A549 (cell line): Measurements from ENCODE around the gene PLD4. TPM values are rescaled to one million over a fixed set of nuclear protein-coding genes. Genes with fewer than 3 reads are reported as not detected.

Experiments used
- ATAC-seq, 2 experiments: fragments of 200-7000 bp in 1 of 2; fragments of >200 bp in 1 of 2; cut with Nextera tagmentation in 1 of 2; cut with Tn5 transposase in 1 of 2; 3 replicates each; pipeline versions ENCODE4 v1.8.0 to v1.9.1; 2018 to 2020; ENCODE audit warnings: mild to moderate bottlenecking in 1 of 2, moderate library complexity in 1 of 2
- CTCF ChIA-PET: fragments of 300-600 bp; sonication (Branson Sonifier 250); formaldehyde crosslinking; extraction: SDS; loops from one replicate; lab custom pipeline; 2021; ENCODE audit warnings: antibody characterized with exemption, inconsistent platforms; lab: Yijun Ruan, JAX
- POLR2A ChIA-PET: fragments of 350-600 bp; formaldehyde crosslinking; extraction: SDS; loops from one replicate; lab custom pipeline; 2021; ENCODE audit warnings: antibody characterized with exemption, inconsistent platforms; lab: Yijun Ruan, JAX
- DNase-seq, 2 experiments: peaks; one replicate each; pipeline versions ENCODE4 v3.0.0 to v3.0.0-alpha.2; 2011 to 2016; ENCODE audit warnings: low read depth in 1 of 2, low spot score in 1 of 2
- FAIRE-seq: peaks from 2 replicates; lab custom pipeline; 2011; peaks lifted over from hg19 to GRCh38; lab: Jason Lieb, UNC
- H3K27ac ChIP-seq, 2 experiments: fragments of >200 bp; sonication (Bioruptor Twin); formaldehyde crosslinking; 3 replicates each; pipeline ENCODE4 v1.5.1; 2016 to 2017
- H3K4me1 ChIP-seq: fragments of >200 bp; sonication (Bioruptor Twin); formaldehyde crosslinking; 3 replicates; pipeline ENCODE4 v1.6.1; 2016
- H3K4me2 ChIP-seq: fragments of >200 bp; sonication (Bioruptor Twin); formaldehyde crosslinking; 3 replicates; pipeline ENCODE4 v1.6.1; 2016
- H3K4me3 ChIP-seq: fragments of >200 bp; sonication (Bioruptor Twin); formaldehyde crosslinking; 3 replicates; pipeline ENCODE4 v1.5.1; 2016
- H3K9me3 ChIP-seq: fragments of >200 bp; sonication (Bioruptor Twin); formaldehyde crosslinking; 3 replicates; pipeline ENCODE4 v1.6.1; 2016
- CEBPB ChIP-seq, 2 experiments: fragments of >200 bp in 1 of 2; sonication (Bioruptor Twin) in 1 of 2; formaldehyde crosslinking in 1 of 2; IDR thresholded peaks; 2 replicates each; pipeline ENCODE4 v1.6.1; 2012 to 2016
- EHF ChIP-seq: fragments of 250-450 bp; sonication (Bioruptor Pico); IDR thresholded peaks from 2 replicates; pipeline ENCODE4 v1.5.0; 2020; ENCODE audit warnings: mild to moderate bottlenecking
- EP300 ChIP-seq, 2 experiments: fragments of >200 bp; sonication (Bioruptor Twin); formaldehyde crosslinking; IDR thresholded peaks; 2 replicates in 1 of 2; 3 replicates in 1 of 2; pipeline ENCODE4 v1.6.1; 2016 to 2017
- ESRRA ChIP-seq: fragments of 150-350 bp; IDR thresholded peaks from 2 replicates; pipeline ENCODE4 v1.6.1; 2014; ENCODE audit warnings: mild to moderate bottlenecking, low read length, borderline replicate concordance
- FOSL2 ChIP-seq, 2 experiments: fragments of 450-650 bp in 1 of 2; fragments of >200 bp in 1 of 2; sonication (Bioruptor Twin) in 1 of 2; formaldehyde crosslinking; IDR thresholded peaks; 2 replicates each; pipeline versions ENCODE4 v1.5.0 to v1.6.1; 2016 to 2020; ENCODE audit warnings: mild to moderate bottlenecking in 1 of 2, moderate library complexity in 1 of 2
- GATA3 ChIP-seq: IDR thresholded peaks from 2 replicates; pipeline ENCODE4 v1.6.1; 2012; ENCODE audit warnings: borderline replicate concordance
- HDAC2 ChIP-seq: fragments of 200-600 bp; sonication (generic); IDR thresholded peaks from 2 replicates; pipeline ENCODE4 v1.6.1; 2016
- HEYL ChIP-seq: fragments of 250-450 bp; sonication (Bioruptor Pico); IDR thresholded peaks from 2 replicates; pipeline ENCODE4 v1.8.0; 2021; ENCODE audit warnings: mild to moderate bottlenecking, moderate library complexity
- HOXB5 ChIP-seq: fragments of 250-450 bp; sonication (Bioruptor Pico); IDR thresholded peaks from 2 replicates; pipeline ENCODE4 v1.5.0; 2020; ENCODE audit warnings: mild to moderate bottlenecking, moderate library complexity
- JUN ChIP-seq, 2 experiments: fragments of >200 bp; sonication (Bioruptor Twin); formaldehyde crosslinking; IDR thresholded peaks; 2 replicates in 1 of 2; 3 replicates in 1 of 2; pipeline ENCODE4 v1.6.1; 2016 to 2017
- JUNB ChIP-seq: fragments of >200 bp; sonication (Bioruptor Twin); formaldehyde crosslinking; IDR thresholded peaks from 2 replicates; pipeline ENCODE4 v1.6.1; 2016
- MYC ChIP-seq: IDR thresholded peaks from 2 replicates; pipeline ENCODE4 v1.6.1; 2012; ENCODE audit warnings: mild to moderate bottlenecking, inconsistent platforms, low read length, improper control_type of control experiment, borderline replicate concordance
- NR3C1 ChIP-seq: fragments of >200 bp; sonication (Bioruptor Twin); formaldehyde crosslinking; IDR thresholded peaks from 3 replicates; pipeline ENCODE4 v1.6.1; 2017
- POLR2A ChIP-seq: IDR thresholded peaks from 2 replicates; pipeline ENCODE4 v1.6.1; 2012; ENCODE audit warnings: mild to moderate bottlenecking, low read length
- POLR2AphosphoS2 ChIP-seq: conservative IDR thresholded peaks from 2 replicates; pipeline ENCODE4 v1.6.1; 2012; ENCODE audit warnings: low read length, improper control_type of control experiment, inconsistent platforms
- RCOR1 ChIP-seq: fragments of 150-350 bp; IDR thresholded peaks from 2 replicates; pipeline ENCODE4 v1.6.1; 2014; ENCODE audit warnings: antibody characterized with exemption, low read length, low read depth
- ZFP36 ChIP-seq: fragments of 450-650 bp; IDR thresholded peaks from 2 replicates; pipeline ENCODE4 v1.6.1; 2014; ENCODE audit warnings: borderline replicate concordance; ENCODE audit not compliant: partially characterized antibody
- ZNF302 ChIP-seq: fragments of 250-450 bp; sonication (Bioruptor Pico); IDR thresholded peaks from 2 replicates; pipeline ENCODE4 v1.9.0; 2021; ENCODE audit warnings: inconsistent platforms, mild to moderate bottlenecking, moderate library complexity
- WGBS: methylation state at CpG from one replicate; pipeline ENCODE4 v1.1.6; 2017; ENCODE audit errors: missing lambda C conversion rate; 5-methylcytosine and 5-hydroxymethylcytosine counted together
- polyA plus RNA-seq, 4 experiments: library from polyadenylated mRNA; depleted of rRNA in 3 of 4; stranded (reverse); fragments of >200 nt; fragmentation: RNase III in 1 of 4; extraction: RNeasy Plus Mini Kit Qiagen cat#74134 plus additional on column Dnase treatment in 1 of 4; gene quantifications; 2 replicates in 3 of 4; 3 replicates in 1 of 4; pipeline ENCODE4 v1.2.3, GENCODE V29; 2011 to 2017
- TF ChIP-seq, protein P1 (sequence below): fragments of >200 bp; sonication (Bioruptor Twin); formaldehyde crosslinking; IDR thresholded peaks from 3 replicates; pipeline ENCODE4 v1.6.1; 2016
- TF ChIP-seq, protein P2 (sequence below): IDR thresholded peaks from 2 replicates; pipeline ENCODE4 v1.6.1; 2012
- TF ChIP-seq, protein P3 (sequence below): fragments of 450-650 bp; IDR thresholded peaks from 2 replicates; pipeline ENCODE4 v1.6.1; 2014; ENCODE audit warnings: antibody characterized with exemption

Gene PLD4
- polyA plus RNA-seq, 2 of the 4 experiments (the other 2 are of a cell fraction), result 0.01 TPM

DNA sequence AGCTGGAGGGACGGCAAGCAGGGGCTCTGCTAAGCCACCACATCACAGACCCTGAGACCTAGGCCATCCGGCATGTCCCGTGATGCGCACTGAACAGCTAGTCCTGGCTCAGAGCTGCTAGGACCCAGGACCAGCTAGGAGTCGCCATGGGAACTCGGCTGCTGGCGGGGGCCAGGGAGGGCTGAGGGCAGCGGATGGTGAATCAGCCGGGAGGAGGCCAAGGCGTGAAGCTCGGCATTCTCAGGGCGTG lies 48.4 kb downstream of the PLD4 start (continued):
- TF ChIP-seq ZNF302 (CRISPR knock-in tag) (no peak), GATA3 (0 out of 2 replicates have a peak, but pooled peaks have one; percentile 74)
- TF ChIP-seq, protein P1, sequence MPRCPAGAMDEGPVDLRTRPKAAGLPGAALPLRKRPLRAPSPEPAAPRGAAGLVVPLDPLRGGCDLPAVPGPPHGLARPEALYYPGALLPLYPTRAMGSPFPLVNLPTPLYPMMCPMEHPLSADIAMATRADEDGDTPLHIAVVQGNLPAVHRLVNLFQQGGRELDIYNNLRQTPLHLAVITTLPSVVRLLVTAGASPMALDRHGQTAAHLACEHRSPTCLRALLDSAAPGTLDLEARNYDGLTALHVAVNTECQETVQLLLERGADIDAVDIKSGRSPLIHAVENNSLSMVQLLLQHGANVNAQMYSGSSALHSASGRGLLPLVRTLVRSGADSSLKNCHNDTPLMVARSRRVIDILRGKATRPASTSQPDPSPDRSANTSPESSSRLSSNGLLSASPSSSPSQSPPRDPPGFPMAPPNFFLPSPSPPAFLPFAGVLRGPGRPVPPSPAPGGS, result no peak
- TF ChIP-seq, all 56 proteins: peak for 8

DNA sequence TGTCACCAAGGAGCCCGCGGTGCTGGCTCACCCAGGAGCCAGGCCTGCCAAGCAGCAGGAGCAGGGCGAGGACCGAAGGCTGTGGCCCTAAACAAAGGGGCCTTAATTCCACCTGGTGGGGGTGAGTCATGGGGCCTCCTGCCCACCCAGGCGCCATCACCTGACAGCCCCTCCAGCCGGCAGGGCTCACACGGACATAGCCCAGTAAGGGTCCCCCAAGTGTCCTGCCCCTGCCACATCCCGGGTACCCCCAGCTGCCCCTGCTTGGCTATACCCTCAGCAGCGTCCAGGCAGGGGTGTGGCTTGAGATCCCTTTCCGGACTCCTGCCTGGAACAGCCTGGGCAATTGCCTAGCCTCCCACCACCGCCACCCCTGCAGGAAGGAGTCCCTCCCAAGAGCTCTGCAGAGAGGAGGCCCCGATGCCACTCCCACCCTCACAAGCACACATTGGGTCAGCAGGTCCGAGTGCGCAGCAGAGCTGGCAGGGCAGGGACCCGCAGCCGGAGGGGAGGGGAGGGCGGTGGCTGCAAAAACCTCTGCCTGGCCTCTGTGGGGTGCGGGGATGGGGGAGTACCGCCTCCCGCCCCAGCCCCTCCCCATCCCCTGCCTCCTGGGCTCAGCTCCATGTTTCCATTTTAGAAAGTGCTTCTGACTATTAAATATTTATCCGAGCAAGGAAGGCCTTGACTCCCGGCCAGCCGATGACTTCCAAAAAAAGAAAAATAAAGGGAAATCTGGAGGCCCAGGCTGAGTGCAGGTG lies 48.9 kb downstream of the PLD4 start:
- ChIA-PET CTCF (interaction anchor here (0.7 to 6.6 kb wide), 20 partner anchors 9 to 194 kb away, joined by 3 to 235 read pairs (median 14); partner anchors contain the start of genes CDCA4 and CLBA1), POLR2A (interaction anchor here (0.6 to 3.8 kb wide), 11 partner anchors 12 to 118 kb away, joined by 3 to 76 read pairs (median 4); partner anchors contain the start of genes CDCA4 and CLBA1)
- Histone ChIP-seq H3K4me2 (peak overlapping the region; percentile 97), H3K4me3 (peak overlapping the region; percentile 25), H3K9me3 (no peaks in the 10 kb centered on the region), H3K4me1 (peaks cover 81% of the 10 kb centered on the region), H3K27ac (peak overlapping the region; percentile 97 to 99)
- WGBS, result under 1% methylated on average over 9 of the region's 23 CpGs
- no peak for TF ChIP-seq POLR2AphosphoS2
- no peak for TF ChIP-seq NR3C1
- peak; percentile 93 for TF ChIP-seq FOSL2 (IDR thresholded peaks at IDR 0.05)
- peak; percentile 99 for TF ChIP-seq FOSL2 (CRISPR knock-in tag; IDR thresholded peaks at IDR 0.05)
- TF ChIP-seq, protein P2, sequence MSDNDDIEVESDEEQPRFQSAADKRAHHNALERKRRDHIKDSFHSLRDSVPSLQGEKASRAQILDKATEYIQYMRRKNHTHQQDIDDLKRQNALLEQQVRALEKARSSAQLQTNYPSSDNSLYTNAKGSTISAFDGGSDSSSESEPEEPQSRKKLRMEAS, result peak; percentile 91; the same call in 1 of the 2 replicates
- TF ChIP-seq JUN (IDR thresholded peaks at IDR 0.05), result peak; percentile 66 to 70; a peak in 3 of 5 replicates
- peak; percentile 86 for TF ChIP-seq JUNB
- peak; percentile 27; the same call in 1 of the 2 replicates for TF ChIP-seq MYC
- peak; percentile 26; the same call in 1 of the 2 replicates for TF ChIP-seq POLR2A
- no peak for TF ChIP-seq ZFP36
- peak in 1 of 2 experiments; percentile 75; a peak in 2 of 5 replicates for TF ChIP-seq EP300 (IDR thresholded peaks at IDR 0.05)
- TF ChIP-seq, protein P3, sequence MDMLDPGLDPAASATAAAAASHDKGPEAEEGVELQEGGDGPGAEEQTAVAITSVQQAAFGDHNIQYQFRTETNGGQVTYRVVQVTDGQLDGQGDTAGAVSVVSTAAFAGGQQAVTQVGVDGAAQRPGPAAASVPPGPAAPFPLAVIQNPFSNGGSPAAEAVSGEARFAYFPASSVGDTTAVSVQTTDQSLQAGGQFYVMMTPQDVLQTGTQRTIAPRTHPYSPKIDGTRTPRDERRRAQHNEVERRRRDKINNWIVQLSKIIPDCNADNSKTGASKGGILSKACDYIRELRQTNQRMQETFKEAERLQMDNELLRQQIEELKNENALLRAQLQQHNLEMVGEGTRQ, result peak; percentile 59
- ATAC-seq, result peak; percentile 19 to 68
- no peak for FAIRE-seq
- peak; percentile 61 to 97 for DNase-seq

DNA sequence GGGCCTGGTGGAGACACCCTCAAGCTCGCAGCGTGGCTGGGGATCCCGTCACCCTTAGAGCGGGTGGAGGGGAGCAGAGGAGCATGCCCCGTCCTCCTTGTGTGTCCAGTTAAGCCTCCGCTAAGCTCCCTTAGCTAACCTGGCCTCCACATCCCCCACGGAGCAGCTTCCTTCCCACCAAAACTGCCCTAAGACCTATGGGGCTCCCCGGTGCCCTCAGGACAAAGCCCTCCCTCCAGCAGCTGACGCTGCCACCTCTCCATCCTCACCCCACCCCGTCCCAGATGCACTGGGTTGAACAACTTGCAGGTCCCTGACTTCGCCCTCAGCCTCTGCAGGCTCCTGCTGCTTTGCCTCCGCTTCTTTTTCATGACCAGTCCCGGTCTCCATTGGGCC lies 49.5 kb downstream of the PLD4 start:
- peaks cover 81% of the 10 kb centered on the region for H3K4me1 ChIP-seq
- H3K27ac ChIP-seq, result peak overlapping the region; percentile 97 to 99
- H3K9me3 ChIP-seq, result no peaks in the 10 kb centered on the region
- no peak for TF ChIP-seq RCOR1
- 0 out of 2 replicates have a peak, but pooled peaks have one; percentile 25 for TF ChIP-seq EHF (CRISPR knock-in tag)
- ATAC-seq, result no peak
- POLR2A ChIA-PET, result interaction anchor here (0.6 to 3.8 kb wide), 9 partner anchors 11 to 117 kb away, joined by 3 to 76 read pairs (median 6); partner anchors contain the start of genes CDCA4 and CLBA1
- no peak for FAIRE-seq
- H3K4me3 ChIP-seq, result peak overlapping the region; percentile 25
- CTCF ChIA-PET, result interaction anchor here (0.7 to 6.6 kb wide), 18 partner anchors 10 to 194 kb away, joined by 3 to 235 read pairs (median 18); partner anchors contain the start of genes CDCA4 and CLBA1
- DNase-seq, result no peak
- H3K4me2 ChIP-seq, result peak overlapping the region; percentile 97
- WGBS, result 47% methylated on average over 13 of the region's 13 CpGs

DNA sequence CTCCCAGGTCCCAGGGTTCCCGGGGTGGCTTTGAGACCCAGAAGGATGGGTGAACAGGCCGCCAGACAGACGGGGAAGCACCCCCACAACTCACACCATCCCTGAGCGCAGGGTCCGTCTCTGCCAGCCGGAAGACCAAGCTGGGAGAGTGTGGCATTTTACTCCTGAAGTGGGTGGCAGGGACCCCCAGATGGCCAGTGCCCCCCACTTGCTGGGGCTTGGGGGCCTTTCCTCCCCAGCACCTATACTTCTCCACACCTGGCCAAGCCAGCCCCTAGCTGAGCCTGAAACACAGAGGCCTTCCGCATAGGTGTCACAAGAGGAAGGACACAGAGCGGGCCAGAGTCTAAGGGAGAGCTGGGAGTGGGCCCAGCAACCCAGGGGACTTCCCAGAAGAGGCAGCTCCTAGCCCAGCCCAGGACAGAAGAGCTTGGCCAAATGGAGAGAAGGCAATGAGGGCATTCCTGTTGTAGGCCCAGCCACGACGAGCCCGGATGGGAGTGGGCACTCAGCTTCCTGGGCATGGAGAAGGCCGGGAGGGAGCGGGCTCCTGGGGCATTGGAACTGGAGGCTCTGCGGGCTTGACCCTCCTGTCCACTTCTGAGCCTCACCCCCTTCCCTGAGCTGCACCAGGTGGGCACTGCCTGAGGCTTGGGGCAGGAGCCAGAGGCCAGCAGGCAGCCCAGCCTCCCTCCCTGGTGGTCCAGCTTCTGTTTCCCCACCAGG lies 50.1 kb downstream of the PLD4 start:
- TF ChIP-seq ESRRA, result no peak
- TF ChIP-seq HOXB5, result no peak
- no peak for TF ChIP-seq ZFP36
- no peak for TF ChIP-seq HEYL (CRISPR knock-in tag)
- TF ChIP-seq GATA3, result no peak
- no peak for TF ChIP-seq ZNF302 (CRISPR knock-in tag)
- TF ChIP-seq NR3C1, result no peak
- TF ChIP-seq JUN (IDR thresholded peaks at IDR 0.05), result no peak
- TF ChIP-seq MYC, result no peak
- TF ChIP-seq POLR2AphosphoS2, result no peak
- no peak for TF ChIP-seq HDAC2
- TF ChIP-seq CEBPB (IDR thresholded peaks at IDR 0.05), result no peak
- TF ChIP-seq, all 56 proteins: peak for 0
- FAIRE-seq (no peak), ATAC-seq (no peak), DNase-seq (no peak)
- H3K9me3 ChIP-seq, result no peaks in the 10 kb centered on the region
- ChIA-PET CTCF (interaction anchor here (0.7 to 6.6 kb wide), 29 partner anchors 8 to 514 kb away, joined by 3 to 235 read pairs (median 11); partner anchors contain the start of genes CDCA4 and CLBA1), POLR2A (interaction anchor here (0.5 to 3.8 kb wide), 6 partner anchors 10 to 112 kb away, joined by 3 to 76 read pairs (median 6); partner anchors contain the start of genes CDCA4 and CLBA1)
- peaks cover 81% of the 10 kb centered on the region for H3K4me1 ChIP-seq
- H3K27ac ChIP-seq, result peak overlapping the region; percentile 97 to 99
- H3K4me2 ChIP-seq, result peak overlapping the region; percentile 97
- WGBS, result 89% methylated on average over 10 of the region's 14 CpGs
- H3K4me3 ChIP-seq, result no peak overlapping the region; the same call in 2 of the 3 replicates
